Peyer's patch (tissue), 4 donors: ENCODE results near the gene RSU1.

Experiments
- CTCF ChIP-seq, 6 experiments: fragments of 450-650 bp in 4 of 6; fragments of 200-600 bp in 2 of 6; sonication (generic) in 1 of 6; IDR thresholded peaks; one replicate each; pipeline ENCODE4 v1.5.1; 2017 to 2019; ENCODE audit warnings: antibody characterized with exemption in 6 of 6, mild to moderate bottlenecking in 3 of 6, moderate library complexity in 1 of 6
- POLR2A ChIP-seq, 2 donors: fragments of 450-650 bp; IDR thresholded peaks; one replicate each; pipeline ENCODE4 v1.5.1; 2017; ENCODE audit warnings: antibody characterized with exemption in 2 of 2, mild to moderate bottlenecking in 2 of 2, moderate library complexity in 2 of 2

GRCh38 chr10:16603308-16603707, 213.9 kb downstream of the RSU1 start:
- no peak for TF ChIP-seq CTCF (IDR thresholded peaks at IDR 0.05)
- no peak for TF ChIP-seq POLR2A (IDR thresholded peaks at IDR 0.05)
